ENCODE data around the gene PNPLA7.
"Not testable (repeated sequence)": the region's sequence is repeated elsewhere in the genome, so short reads cannot be mapped to it uniquely, and the experiment has no call there.

Gene PNPLA7

GRCh38 chr9:137570566-137570965, 20.4 kb upstream of the PNPLA7 start:
- peaks cover 38% of the 10 kb centered on the region for H3K36me3 ChIP-seq
- no peak for TF ChIP-seq CTCF (IDR thresholded peaks at IDR 0.05; ENCODE audit: low read depth, low read length)
- no peak overlapping the region for H3K27ac ChIP-seq
- H3K4me3 ChIP-seq (ENCODE audit: low read depth, low read length): no peak overlapping the region
- H3K9me3 ChIP-seq (ENCODE audit: severe bottlenecking): no peaks in the 10 kb centered on the region
- DNase-seq: no peak
- H3K27me3 ChIP-seq (ENCODE audit: insufficient read depth, low read depth, severe bottlenecking): no peaks in the 10 kb centered on the region

- no peaks in the 10 kb centered on the region for H3K9me3 ChIP-seq (ENCODE audit: severe bottlenecking)
- no peaks in the 10 kb centered on the region for H3K27me3 ChIP-seq (ENCODE audit: insufficient read depth, low read depth, severe bottlenecking)
- H3K36me3 ChIP-seq: peaks cover 34% of the 10 kb centered on the region
- H3K27ac ChIP-seq: no peak overlapping the region
- TF ChIP-seq CTCF (IDR thresholded peaks at IDR 0.05; ENCODE audit: low read depth, low read length): no peak
- no peak overlapping the region for H3K4me3 ChIP-seq (ENCODE audit: low read depth, low read length)
- DNase-seq: no peak
Observed at GRCh38 chr9:137569609-137570203, 19.5 kb upstream of the PNPLA7 start.

- H3K27me3 ChIP-seq (ENCODE audit: insufficient read depth, low read depth, severe bottlenecking); H3K9me3 ChIP-seq (ENCODE audit: severe bottlenecking); H3K27ac ChIP-seq; H3K4me3 ChIP-seq (ENCODE audit: low read depth, low read length); DNase-seq: not testable (repeated sequence)
- peaks cover 35% of the 10 kb centered on the region for H3K36me3 ChIP-seq
Observed at GRCh38 chr9:137568445-137568844, 18.2 kb upstream of the PNPLA7 start.

GRCh38 chr9:137564817-137565411, 14.7 kb upstream of the PNPLA7 start:
- Histone ChIP-seq H3K27me3 (ENCODE audit: insufficient read depth, low read depth, severe bottlenecking) (no peaks in the 10 kb centered on the region), H3K36me3 (peaks cover 36% of the 10 kb centered on the region), H3K9me3 (ENCODE audit: severe bottlenecking) (no peaks in the 10 kb centered on the region), H3K27ac (no peak overlapping the region), H3K4me3 (ENCODE audit: low read depth, low read length) (no peak overlapping the region)
- TF ChIP-seq CTCF (IDR thresholded peaks at IDR 0.05; ENCODE audit: low read depth, low read length): no peak
- DNase-seq: no peak

DNA sequence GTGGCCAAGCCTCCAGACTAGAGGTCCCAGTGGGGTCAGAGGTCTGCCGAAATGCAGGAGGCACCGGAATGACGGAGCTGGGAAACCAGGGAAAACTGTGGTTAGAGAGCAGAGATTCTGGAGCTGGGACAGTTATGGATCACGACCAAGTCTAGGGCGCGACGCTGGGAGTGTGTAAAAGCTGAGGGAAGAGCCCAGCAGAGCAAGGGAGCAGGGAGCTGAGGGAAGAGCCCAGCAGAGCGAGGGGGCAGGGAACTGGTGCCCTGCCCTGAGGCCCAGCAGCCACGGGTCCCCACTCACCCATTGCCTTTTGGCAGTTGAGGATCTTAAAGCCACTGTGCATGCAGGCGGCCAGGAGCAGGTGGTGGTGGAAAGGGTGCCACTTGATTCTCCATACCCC, 13.9 kb upstream of the PNPLA7 start:
- peaks cover 38% of the 10 kb centered on the region for H3K36me3 ChIP-seq
- no peak overlapping the region for H3K4me3 ChIP-seq (ENCODE audit: low read depth, low read length)
- H3K9me3 ChIP-seq (ENCODE audit: severe bottlenecking): no peaks in the 10 kb centered on the region
- no peak for TF ChIP-seq CTCF (IDR thresholded peaks at IDR 0.05; ENCODE audit: low read depth, low read length)
- H3K27me3 ChIP-seq (ENCODE audit: insufficient read depth, low read depth, severe bottlenecking): no peaks in the 10 kb centered on the region
- no peak overlapping the region for H3K27ac ChIP-seq
- no peak for DNase-seq

GRCh38 chr9:137558127-137558526, 7.9 kb upstream of the PNPLA7 start:
- H3K36me3 ChIP-seq: peaks cover 67% of the 10 kb centered on the region
- H3K4me3 ChIP-seq (ENCODE audit: low read depth, low read length): no peak overlapping the region
- no peak overlapping the region for H3K27ac ChIP-seq
- no peak for TF ChIP-seq CTCF (IDR thresholded peaks at IDR 0.05; ENCODE audit: low read depth, low read length)
- H3K9me3 ChIP-seq (ENCODE audit: severe bottlenecking): no peaks in the 10 kb centered on the region
- no peak for DNase-seq
- no peaks in the 10 kb centered on the region for H3K27me3 ChIP-seq (ENCODE audit: insufficient read depth, low read depth, severe bottlenecking)
